Measurements from ENCODE around the gene MVK. TPM values are rescaled to one million over a fixed set of nuclear protein-coding genes. Genes with fewer than 3 reads are reported as not detected.

MVK gene
- polyA plus RNA-seq, 1 experiment, result 4.7 TPM

DNA sequence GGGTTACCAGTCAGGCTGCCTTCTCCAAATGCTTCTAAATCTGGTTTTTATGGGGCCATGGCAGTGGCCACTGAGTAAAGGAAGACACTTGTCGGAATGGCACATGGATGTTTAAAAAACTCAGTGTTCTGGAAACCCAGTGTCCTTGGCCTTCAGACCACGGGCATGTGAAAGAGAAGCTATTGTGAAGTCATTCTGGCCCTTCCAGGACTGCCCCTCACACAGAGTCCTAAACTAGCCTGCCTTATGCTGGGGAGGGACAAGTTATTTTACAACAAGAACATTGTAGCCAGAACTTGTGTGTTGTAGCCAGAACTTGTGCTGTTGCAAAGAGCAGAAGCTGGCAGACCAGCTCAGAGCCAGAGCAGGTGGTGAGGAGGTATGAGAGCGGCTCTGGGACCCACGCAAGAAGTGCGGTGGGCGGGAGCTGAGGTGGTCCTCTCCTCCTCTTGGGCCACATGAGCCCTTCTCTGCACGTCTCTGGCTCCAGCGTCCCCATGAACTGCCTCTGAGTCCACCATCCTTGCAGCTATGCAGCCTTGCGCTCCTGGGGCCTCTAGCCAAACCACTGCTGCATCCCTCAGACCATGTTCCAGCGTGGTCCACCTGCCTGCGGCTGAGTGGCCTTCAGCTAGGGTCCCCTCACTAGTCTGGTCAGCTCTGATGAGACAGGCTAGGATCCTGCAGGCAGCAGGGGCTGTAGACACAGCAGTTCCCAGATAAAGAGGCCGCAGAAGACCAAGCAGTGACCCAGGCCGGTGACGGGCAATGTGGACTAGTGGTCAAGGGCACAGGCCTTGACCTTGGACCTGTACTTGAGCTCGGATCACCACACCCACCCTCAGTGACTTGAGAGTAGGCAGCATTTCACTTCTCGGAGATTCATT is 32.8 kb upstream of the MVK start:
- ChIA-PET POLR2A (no interaction called here), CTCF (interaction anchor here (2.0 kb wide), 1 partner anchor 21 kb away, joined by 11 read pairs; no protein-coding TSS in a partner anchor)
- DNase-seq (ENCODE audit: low read depth, low spot score), result no peak
- no peak overlapping the region for H3K4me3 ChIP-seq (ENCODE audit: low read depth, low read length)
- peaks cover 4% of the 10 kb centered on the region for H3K9me3 ChIP-seq (ENCODE audit: control insufficient read depth, insufficient read depth, low read length)
- H3K27ac ChIP-seq (ENCODE audit: low read depth, low read length), result no peak overlapping the region
- TF ChIP-seq CTCF (IDR thresholded peaks at IDR 0.05; ENCODE audit: low read depth, low read length), result no peak
- H3K27me3 ChIP-seq (ENCODE audit: control insufficient read depth, insufficient read depth, low read length), result no peaks in the 10 kb centered on the region

DNA sequence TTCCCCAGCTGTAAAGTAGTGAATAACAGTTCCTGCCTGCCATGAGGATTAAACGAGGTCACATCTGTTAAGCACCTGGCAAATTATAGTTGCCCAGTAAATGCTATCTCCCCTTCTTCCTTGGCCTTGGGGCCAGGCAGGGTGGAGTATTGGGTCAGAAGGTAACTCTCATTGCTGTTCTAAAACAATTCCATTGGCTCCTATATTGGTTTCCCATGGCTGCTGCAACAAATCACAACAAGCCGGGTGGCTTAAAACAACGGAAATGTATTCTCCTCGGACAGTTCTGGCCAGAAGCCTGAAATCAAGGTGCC is 32.2 kb upstream of the MVK start:
- Histone ChIP-seq H3K27me3 (ENCODE audit: control insufficient read depth, insufficient read depth, low read length) (no peaks in the 10 kb centered on the region), H3K27ac (ENCODE audit: low read depth, low read length) (no peak overlapping the region), H3K9me3 (ENCODE audit: control insufficient read depth, insufficient read depth, low read length) (peaks cover 4% of the 10 kb centered on the region), H3K4me3 (ENCODE audit: low read depth, low read length) (no peak overlapping the region)
- no peak for DNase-seq (ENCODE audit: low read depth, low spot score)
- CTCF ChIA-PET, result interaction anchor here (2.0 kb wide), 1 partner anchor 22 kb away, joined by 11 read pairs; no protein-coding TSS in a partner anchor
- no peak for TF ChIP-seq CTCF (IDR thresholded peaks at IDR 0.05; ENCODE audit: low read depth, low read length)
- POLR2A ChIA-PET, result no interaction called here

- Histone ChIP-seq H3K9me3 (ENCODE audit: control insufficient read depth, insufficient read depth, low read length) (peaks cover 4% of the 10 kb centered on the region), H3K27me3 (ENCODE audit: control insufficient read depth, insufficient read depth, low read length) (no peaks in the 10 kb centered on the region), H3K4me3 (ENCODE audit: low read depth, low read length) (no peak overlapping the region), H3K27ac (ENCODE audit: low read depth, low read length) (no peak overlapping the region)
- DNase-seq (ENCODE audit: low read depth, low spot score), result no peak
- no peak for TF ChIP-seq CTCF (IDR thresholded peaks at IDR 0.05; ENCODE audit: low read depth, low read length)
- ChIA-PET POLR2A (no interaction called here), CTCF (no interaction called here)
Observed at GRCh38 chr12:109542014-109542413, 31.6 kb upstream of the MVK start.

DNA sequence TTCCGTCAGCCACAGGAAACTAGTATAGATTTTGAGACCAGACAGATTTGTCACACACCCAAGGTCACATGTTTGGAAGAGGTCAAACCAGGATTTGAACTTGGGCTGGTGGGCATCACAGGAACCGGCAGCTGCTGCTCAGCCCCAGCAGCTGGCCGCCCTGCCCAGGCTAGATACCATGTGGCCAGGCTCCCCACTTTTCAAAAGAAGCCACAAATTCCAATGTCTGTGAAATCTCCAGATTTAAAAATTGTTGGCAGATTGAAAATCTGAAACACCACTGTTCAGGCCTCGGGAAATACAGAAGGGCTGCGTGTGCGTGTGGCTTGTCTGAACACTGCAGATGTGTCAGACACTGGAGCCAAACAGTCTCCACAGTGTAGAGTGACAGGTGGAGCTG is 30.7 kb upstream of the MVK start:
- ChIA-PET CTCF (no interaction called here), POLR2A (no interaction called here)
- H3K27ac ChIP-seq (ENCODE audit: low read depth, low read length), result no peak overlapping the region
- TF ChIP-seq CTCF (IDR thresholded peaks at IDR 0.05; ENCODE audit: low read depth, low read length), result no peak
- H3K27me3 ChIP-seq (ENCODE audit: control insufficient read depth, insufficient read depth, low read length), result no peaks in the 10 kb centered on the region
- H3K4me3 ChIP-seq (ENCODE audit: low read depth, low read length), result no peak overlapping the region
- peaks cover 4% of the 10 kb centered on the region for H3K9me3 ChIP-seq (ENCODE audit: control insufficient read depth, insufficient read depth, low read length)
- no peak for DNase-seq (ENCODE audit: low read depth, low spot score)

- TF ChIP-seq CTCF (IDR thresholded peaks at IDR 0.05; ENCODE audit: low read depth, low read length), result no peak
- Histone ChIP-seq H3K27ac (ENCODE audit: low read depth, low read length) (no peak overlapping the region), H3K4me3 (ENCODE audit: low read depth, low read length) (no peak overlapping the region), H3K9me3 (ENCODE audit: control insufficient read depth, insufficient read depth, low read length) (peaks cover 4% of the 10 kb centered on the region), H3K27me3 (ENCODE audit: control insufficient read depth, insufficient read depth, low read length) (peaks cover 14% of the 10 kb centered on the region)
- ChIA-PET CTCF (interaction anchor here (0.6 kb wide), 2 partner anchors 52 to 595 kb away, joined by 4 read pairs; no protein-coding TSS in a partner anchor), POLR2A (no interaction called here)
- DNase-seq (ENCODE audit: low read depth, low spot score), result no peak
Observed at GRCh38 chr12:109544955-109545531, 28.6 kb upstream of the MVK start.
